ENCODE data around the gene RABAC1.
A peak's percentile ranks its signal among the peaks of the same experiment; 100 is the strongest.
"Not testable (repeated sequence)": the region's sequence is repeated elsewhere in the genome, so short reads cannot be mapped to it uniquely, and the experiment has no call there.

Gene RABAC1

GRCh38 chr19:41945135-41945766, 13.9 kb downstream of the RABAC1 start:
- no peak for DNase-seq (ENCODE audit: low spot score)

GRCh38 chr19:41944336-41944735, 14.8 kb downstream of the RABAC1 start:
- no peak for DNase-seq (ENCODE audit: low spot score)

GRCh38 chr19:41941410-41942202, 17.5 kb downstream of the RABAC1 start:
- no peak for DNase-seq (ENCODE audit: low spot score)

GRCh38 chr19:41940731-41941409, 18.3 kb downstream of the RABAC1 start:
- no peak for DNase-seq (ENCODE audit: low spot score)

GRCh38 chr19:41939861-41940730, 19.0 kb downstream of the RABAC1 start:
- no peak for DNase-seq (ENCODE audit: low spot score)

- DNase-seq (ENCODE audit: low spot score) = not testable (repeated sequence)
Measured at GRCh38 chr19:41939209-41939608, 19.9 kb downstream of the RABAC1 start.

GRCh38 chr19:41937525-41938468, 21.3 kb downstream of the RABAC1 start:
- DNase-seq (ENCODE audit: low spot score) = no peak

- DNase-seq (ENCODE audit: low spot score) = no peak
Measured at GRCh38 chr19:41936961-41937360, 22.2 kb downstream of the RABAC1 start.

GRCh38 chr19:41936416-41936850, 22.7 kb downstream of the RABAC1 start:
- no peak for DNase-seq (ENCODE audit: low spot score)

GRCh38 chr19:41935760-41936415, 23.2 kb downstream of the RABAC1 start:
- no peak for DNase-seq (ENCODE audit: low spot score)

- peak; percentile 63 for DNase-seq (ENCODE audit: low spot score)
Measured at GRCh38 chr19:41934849-41935374, 24.2 kb downstream of the RABAC1 start.

GRCh38 chr19:41933693-41934426, 25.3 kb downstream of the RABAC1 start:
- no peak for DNase-seq (ENCODE audit: low spot score)

- DNase-seq (ENCODE audit: low spot score) = no peak
Measured at GRCh38 chr19:41932720-41933332, 26.3 kb downstream of the RABAC1 start.

GRCh38 chr19:41932259-41932719, 26.8 kb downstream of the RABAC1 start:
- DNase-seq (ENCODE audit: low spot score) = no peak

- no peak for DNase-seq (ENCODE audit: low spot score)
Measured at GRCh38 chr19:41930926-41931592, 28.1 kb downstream of the RABAC1 start.

- DNase-seq (ENCODE audit: low spot score) = no peak
Measured at GRCh38 chr19:41930322-41930722, 28.8 kb downstream of the RABAC1 start.

- DNase-seq (ENCODE audit: low spot score) = no peak
Measured at GRCh38 chr19:41929536-41930071, 29.5 kb downstream of the RABAC1 start.

Measured in Ammon's horn (tissue), 1 donor.